HG03175 (cell line): ENCODE data around the gene PIR.

Source experiments
- ATAC-seq: cut with Tn5 transposase; IDR thresholded peaks from one replicate; pipeline ENCODE4 v1.9.1; 2021; ENCODE audit warnings: mild to moderate bottlenecking, moderate library complexity; ENCODE audit not compliant: unreplicated experiment

PIR gene

DNA sequence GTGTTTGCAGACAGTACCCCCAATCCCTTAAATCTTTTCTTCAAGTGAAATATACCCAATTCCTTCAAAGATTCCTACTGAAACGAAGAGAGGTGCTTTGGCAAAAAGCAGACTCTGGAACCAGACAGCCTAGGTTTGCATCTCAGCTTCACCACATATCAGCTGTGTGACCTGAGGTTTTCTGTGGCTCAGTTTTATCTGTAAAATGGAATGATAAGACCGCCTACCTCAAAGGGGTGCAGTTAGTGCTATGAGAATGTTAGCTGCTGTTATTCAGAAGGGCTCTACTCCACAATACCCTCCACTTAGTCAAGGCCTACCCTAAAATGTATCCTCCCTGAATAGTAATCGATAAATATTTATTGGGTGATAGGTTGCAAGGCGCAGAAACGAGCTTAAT is 664 bp downstream of the PIR start:
- ATAC-seq: no peak

DNA sequence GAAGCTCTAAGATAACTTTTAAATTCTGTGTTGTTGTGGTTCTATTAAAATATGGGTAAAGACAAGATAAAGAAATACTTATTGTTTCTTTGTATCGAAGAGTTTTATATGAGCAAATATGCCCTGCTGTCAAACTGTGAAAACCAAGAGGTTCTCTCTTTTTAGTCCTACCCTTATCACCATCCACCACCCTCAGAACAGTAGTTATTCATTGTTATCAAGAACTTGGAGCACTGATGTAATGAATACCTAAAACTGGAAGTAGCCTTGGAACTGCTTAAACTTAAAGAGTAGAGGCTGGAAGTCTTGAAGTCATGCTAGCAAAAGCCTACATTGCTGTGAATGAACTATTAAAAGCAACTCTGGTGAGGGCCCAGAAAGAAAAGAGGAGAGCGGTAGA is 9.2 kb downstream of the PIR start:
- ATAC-seq: no peak

DNA sequence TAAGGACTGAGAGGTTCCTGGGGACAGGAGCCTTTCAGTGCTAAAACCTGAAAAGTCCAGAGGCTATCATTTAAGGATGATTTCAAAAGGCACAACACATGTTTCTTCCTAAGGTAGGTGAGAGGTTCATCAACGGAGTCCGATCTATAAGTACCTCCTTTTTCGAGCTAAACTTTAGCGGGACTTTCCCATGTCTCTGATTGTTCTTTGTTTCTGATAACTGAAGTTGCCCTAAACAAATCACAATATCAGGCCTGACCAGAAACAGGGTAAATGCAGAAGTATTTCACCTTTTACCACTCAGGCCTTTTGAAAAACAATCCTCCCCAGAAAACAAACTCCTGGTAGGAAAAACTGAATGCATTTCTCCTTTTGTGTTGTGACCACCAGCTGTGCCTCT is 17.6 kb downstream of the PIR start:
- no peak for ATAC-seq

DNA sequence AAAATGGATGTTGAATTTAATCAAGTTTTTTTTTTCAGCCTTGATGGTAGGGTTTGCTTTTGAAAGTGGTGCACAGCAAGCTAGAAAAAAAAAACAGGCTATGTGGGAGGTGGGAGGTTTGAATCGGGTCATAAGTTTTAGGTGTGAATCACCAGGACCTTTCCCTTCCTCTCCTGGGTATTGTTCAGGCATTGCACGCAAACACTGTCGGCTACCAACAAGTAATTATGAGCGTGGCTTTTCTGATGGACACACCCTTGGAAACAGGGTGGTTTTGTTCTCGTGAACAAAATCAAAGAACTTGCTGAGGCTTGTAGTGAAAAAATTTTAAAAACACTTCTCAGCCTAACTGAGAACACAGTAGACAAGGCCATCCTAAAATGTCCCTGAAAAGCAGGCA is 18.1 kb downstream of the PIR start:
- no peak for ATAC-seq

DNA sequence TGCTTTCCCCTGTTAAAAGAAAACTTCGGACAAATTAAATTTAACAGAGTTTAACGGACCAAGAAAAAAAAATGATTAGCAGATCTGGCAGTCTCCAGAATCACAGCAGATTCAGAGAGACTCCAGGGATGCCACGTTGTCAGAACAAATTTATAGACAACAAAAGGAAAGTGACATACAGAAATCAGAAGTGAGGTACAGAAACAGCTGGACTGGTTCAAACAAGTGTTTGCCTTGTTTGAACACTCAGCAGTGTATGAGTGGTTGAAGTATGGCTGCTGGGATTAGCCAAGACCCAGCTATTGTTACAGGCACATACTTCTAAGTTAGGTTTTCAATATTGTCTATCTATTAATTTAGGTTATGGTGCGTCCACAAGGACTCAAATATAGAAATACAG is 19.1 kb downstream of the PIR start:
- no peak for ATAC-seq

DNA sequence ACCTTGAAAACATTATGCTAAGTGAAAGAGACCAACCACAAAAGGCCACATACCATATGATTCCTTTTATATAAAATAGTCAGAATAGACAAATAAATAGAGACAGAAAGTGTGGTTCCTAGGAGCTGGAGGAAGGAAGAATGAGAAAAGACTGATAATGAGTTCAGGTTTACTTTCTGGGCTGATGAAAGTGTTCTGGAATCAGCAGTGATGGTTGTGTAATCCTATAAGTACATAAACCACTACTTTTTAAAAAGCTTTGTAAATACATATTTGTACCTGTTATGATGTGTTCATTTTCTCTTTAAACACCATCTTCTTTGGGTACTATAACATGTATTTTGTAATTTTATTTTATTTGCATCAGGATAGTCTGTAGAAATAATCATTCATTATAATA is 20.6 kb downstream of the PIR start:
- ATAC-seq: no peak

DNA sequence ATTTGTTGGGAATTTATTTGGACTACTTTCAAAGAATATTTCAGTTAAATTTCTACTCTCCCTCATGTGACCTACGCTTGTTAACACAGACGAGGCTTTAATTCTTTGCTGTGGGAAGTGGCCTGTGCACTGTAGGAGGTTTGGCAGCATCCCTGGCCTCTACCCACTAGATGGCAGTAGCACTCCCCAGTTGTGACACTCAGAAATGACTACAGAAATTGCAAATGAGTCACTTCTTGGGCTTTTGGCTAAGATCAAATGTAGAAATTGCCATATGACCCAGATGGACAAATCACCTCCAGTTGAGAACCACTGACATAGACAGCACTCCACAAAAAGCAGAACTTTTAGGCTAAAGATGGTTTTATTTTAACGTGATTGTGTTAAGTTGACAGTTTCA is 22.1 kb downstream of the PIR start:
- ATAC-seq: peak; percentile 79

DNA sequence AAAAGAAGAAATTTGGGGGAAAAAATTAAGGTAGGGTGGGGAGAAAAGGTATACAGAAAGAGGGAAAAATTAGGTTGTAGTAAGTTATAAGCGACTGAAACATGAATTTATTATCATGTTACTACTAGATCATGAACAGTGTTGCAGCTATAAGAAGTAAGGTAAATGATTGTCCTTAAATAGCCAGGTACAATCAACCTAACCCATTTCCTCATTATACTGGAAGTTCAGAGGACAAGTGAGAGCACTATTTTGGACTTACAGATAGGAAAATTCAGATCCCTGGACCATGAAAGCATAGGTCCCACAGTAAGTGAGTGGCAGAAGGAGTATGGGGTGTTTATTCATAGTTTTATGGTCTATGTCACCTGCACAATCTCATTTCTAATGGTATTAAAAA is 23.5 kb downstream of the PIR start:
- ATAC-seq: no peak

DNA sequence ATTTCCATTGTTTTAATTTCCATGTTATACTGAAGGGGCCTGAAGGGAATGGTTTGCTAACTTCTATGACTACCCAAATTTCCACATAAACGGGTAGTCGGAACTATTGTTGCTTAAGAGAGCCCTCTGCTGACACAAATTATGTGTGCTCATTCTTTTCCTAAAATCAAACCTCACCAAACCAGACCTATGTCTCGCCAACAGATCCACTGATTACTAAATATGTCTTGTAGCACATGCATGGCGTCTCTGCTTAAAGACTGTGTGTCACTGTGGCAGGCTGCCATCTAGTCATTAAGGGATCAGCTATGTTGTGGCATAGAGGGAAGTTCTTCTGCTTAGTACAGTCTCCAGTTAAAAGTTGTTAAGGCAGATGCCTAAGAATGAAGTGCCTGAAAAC is 25.1 kb downstream of the PIR start:
- ATAC-seq: no peak

DNA sequence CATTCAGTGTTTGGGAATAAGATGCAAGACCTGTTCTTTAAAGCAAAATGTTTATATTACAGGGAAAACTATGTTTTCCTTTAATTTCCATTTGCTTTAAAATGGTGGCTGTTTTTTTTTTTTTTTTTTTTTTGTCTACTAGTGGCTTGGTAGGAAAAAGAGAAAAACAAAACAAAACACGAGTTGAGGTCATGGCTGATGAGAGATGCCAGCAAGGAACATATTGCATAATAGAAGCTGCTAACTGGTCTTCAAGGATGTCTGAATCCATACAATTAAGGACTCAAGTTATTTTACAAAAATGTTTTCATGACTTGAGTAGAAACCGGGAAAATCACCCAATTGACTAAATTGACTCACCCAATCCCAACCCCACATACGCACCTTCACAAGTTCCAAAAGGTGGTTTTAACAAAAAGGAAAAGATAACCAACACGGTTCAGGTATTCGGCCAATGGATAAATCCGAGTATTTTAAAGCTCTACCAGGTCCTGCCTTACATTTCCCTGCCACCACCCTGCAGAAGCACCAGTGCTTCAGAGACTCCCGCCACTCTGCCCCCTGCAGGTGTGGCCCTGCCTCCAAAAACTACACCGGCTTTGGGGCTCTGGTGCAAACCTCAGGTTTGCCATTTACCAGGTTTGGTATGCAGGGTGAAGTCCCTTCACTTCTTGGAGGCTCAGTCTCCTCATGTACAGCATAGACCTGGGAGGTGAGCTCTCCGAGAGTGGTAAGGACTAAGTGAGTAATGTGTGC is 27.1 kb downstream of the PIR start:
- no peak for ATAC-seq

DNA sequence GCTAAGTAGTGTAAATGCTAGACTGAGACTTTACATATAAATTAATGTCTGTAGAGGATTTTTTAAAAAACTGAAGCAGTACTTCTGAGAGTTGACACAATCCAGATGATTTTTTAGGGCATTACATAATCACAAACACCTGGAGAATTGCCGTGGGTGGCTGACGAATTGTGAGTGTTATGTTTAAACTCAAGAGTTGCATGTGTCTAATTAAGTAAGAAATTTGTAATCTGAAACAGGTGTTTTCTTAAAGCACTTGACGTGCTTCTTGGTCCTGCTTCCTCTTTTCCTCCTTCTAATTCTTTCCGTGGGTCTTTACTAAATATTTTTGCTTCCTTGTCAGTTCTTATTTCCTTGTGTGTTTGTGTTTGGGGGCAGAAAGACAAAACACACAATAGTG is 27.8 kb downstream of the PIR start:
- ATAC-seq: peak; percentile 67

DNA sequence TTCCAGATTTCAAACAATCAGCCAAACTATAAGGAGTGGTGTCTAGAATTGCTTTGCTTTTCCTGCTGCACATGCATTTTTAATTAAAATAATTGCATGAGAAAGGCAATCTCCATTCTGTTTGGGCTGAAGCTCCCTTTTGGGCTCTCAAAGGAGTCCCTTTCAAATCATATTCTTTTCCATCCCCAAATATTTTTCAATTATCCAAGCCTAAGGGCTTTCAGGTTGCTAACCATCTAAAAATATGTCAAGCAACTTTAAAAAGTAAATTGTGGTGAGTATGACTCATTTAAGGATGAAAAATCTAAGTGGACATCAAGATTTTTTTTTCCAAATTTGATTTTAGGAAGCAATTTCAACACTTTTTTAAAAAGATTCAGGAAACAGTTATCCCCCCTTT is 28.4 kb downstream of the PIR start:
- no peak for ATAC-seq

DNA sequence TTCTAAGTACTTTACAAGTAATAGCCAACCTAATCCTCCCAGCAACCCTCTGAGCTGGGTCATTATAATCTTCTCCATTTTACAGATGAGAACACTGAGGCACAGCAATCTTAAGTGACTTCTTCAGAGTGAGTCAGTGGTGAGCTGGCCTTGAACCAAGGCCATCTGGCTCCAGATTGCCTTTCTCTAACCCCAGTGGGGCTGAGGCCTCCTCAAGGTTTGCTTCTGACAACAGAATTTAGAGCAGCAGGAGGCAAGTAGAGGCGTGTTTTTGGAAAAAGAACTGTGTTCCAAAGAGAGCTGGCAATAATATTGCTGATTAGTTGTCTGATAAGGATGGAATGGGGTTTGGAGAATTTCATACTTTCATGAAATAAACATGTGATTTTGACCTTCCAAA is 41.2 kb downstream of the PIR start:
- ATAC-seq: no peak

DNA sequence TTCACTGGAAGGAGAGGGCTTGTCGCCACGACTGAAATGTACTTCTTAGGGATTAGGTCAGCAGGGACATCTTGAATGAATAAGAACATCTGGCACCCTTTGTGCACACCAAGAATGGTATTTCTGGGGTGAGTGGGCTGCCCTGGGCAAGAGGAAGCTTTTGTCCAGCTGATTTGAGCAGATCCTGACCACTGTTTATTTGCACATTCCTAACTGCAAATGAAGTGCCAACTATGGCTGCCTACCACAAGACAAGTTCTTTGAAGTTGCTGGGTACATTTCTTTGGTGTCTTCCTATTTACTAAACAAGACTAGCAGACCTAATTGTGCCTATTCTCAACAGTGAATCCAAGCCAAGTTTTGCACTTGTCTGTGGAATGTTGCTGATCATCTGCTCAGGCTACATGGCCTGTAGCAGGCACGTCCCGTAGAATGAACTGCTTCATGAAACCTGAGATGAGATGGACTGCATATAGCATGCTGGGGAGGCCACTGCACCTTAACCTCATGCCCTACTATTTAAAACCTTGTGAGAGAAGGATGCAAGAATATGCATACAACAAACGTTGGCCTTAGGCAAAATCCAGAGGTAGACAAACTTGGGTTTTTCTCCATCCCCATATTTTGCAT is 45.0 kb downstream of the PIR start:
- no peak for ATAC-seq

DNA sequence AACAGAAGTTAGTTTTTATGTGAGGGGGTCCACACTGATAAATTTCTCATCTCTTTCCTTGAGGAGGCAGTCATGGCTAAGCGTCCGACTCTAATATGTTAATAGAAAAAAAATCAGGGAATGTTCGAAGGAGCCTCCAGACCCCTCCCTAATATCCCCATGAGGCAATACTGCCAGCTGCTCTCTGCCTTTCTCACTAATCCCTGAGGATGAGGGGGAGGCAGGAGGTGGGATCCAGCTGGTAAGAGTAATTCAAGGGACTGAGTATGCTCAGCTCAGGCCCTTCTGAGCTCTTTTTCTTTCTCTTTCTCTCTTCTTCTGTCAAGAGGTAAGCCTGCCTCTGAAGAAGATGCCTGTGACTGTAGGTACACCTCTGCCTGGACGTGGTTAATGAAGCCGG is 51.7 kb downstream of the PIR start:
- no peak for ATAC-seq

DNA sequence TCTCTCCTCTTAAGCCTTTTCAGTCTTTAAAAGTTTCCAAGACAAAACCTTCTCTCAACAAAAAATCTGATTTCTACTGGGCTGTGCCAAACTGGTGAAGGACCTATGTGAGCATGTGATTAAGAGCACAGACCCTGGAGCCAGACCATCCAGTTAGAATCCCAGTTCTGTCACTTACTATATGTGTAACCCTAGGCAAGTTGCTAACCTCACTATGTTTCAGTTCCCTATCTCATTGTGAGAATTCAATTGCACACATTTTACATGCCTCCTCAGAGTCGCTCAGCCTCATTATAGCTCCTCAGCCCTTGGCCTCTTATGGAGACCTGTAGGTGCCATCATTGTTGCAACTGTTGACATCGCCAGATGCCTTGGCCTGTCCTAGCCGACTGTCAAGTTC is 54.8 kb downstream of the PIR start:
- ATAC-seq: peak; percentile 77

DNA sequence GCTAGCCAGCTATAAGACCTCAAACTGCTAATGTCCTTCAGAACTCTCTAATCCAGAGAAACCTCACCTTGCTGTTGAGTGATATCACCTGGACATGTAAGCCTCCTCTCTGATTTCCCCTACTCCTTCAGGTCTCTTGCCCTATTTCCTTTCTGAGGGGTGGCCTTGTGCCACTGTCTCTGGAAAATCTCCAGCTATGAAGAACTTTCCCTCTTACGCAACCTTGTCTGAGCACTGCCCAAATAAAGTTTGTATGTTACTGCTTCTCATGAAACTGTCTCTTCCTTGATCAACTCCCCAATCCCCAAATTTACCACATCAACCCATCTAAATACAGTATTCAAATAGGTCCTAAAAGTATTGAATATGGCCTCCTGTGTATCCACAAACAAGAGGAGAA is 55.4 kb downstream of the PIR start:
- ATAC-seq: no peak

DNA sequence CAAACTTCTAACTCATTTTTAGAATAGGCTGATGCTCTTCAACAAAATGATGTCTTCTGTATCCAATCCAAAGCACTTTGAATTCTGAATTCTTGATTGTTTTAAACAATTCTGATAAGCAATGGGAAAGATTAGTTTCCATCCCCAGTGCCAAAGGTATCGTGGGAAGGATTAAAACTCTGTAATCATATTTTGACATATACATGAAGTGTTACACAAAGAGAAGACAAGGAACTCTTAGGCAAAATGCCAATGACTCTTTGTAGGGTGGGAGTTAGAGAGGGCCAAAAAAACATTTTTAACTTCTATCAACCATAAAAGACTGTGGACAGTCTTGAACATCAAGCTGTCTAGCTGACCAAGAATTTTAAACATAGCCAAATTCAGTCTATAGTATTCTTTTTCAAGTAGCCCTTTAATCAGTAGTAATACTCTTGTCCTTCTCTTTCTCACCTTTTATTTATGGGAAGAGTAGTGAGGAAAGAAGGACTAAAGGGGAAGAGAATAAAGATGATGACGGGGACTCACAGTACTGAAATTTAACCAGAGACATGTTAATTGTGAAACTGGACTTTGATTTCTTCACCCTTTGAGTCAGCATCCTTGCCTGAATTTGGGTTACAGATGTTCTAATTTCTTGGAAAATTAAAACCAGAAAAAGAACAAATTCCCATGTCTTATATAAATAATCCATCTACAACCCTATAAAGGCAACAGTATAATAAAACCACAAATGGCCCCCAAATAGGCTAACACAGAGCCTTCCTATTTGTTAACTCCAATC is 57.1 kb downstream of the PIR start:
- no peak for ATAC-seq

DNA sequence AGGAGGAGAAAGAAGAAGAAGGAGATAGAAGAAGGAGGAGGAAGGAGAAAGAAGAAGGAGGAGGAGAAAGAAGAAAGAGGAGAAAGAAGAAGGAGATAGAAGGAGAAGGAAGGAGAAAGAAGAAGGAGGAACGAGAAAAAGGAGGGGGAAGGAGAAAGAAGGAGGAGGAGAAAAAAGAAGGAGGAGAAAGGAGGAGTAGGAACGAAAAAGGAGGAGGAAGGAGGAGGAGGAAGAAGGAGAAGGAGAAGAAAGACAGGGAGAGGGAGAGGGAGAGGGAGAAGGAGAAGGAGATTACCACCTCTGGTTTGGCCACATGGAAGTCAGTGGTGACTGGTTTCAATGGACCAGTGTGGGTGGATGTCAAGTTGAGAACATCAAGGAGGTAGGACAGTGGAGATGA is 58.9 kb downstream of the PIR start:
- no peak for ATAC-seq

DNA sequence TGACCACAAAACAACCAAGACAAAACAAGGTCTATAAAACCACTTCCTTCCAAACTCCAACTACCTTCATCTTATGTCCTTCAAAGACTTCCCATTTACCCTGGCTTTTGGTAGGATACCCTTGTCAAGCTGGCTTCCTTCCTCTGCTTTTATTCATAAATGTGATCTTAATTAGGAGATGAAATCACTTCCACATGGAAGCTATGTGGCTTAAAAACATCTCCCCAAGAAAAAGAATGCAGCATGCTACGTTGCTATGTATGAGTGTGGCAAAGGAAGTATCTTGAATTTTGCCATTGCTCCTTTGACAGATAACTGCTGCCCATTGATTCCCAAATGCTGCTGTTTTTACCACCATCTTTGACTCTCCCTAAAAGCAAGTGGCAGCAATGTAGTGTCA is 62.5 kb downstream of the PIR start:
- no peak for ATAC-seq

DNA sequence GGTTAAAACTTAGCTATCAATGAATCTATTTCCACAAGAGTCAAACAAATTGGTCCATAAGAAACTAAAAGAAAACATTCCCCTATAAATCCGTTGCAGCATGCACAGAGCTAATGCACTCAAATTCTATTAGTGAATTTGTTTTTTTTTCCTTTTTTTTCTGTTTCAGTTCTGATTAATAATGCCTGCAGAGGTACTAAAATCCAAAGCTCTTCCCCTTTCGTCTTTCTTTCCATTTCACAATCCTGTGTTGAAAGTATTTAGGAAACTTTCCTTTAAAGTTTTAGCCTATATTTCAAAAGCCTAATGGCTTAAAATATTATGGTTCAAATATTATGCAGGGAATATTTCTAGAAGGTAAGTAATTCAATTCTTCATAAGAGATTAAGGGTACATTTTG is 63.1 kb downstream of the PIR start:
- ATAC-seq: no peak

DNA sequence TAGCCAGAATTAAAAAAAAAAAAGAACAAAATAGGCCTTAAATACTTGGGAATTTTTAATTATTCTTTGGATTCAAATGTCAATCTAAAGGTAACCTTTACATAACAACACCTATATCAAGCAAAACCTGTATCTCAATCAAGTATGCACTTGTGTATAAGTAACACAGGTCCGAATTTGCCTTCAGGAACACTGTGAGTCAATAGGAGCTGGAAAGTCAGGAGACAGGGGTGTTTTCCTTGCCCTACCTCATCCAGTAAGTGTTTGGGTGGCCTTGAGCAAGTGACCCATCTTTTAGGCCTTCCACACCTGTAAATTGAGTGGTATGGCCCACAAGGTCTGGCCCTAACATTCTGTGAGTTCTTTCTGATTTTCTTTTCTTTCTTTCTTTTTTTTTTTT is 68.1 kb downstream of the PIR start:
- no peak for ATAC-seq
